ENCODE data around the gene TRIM27. TPM values are rescaled to one million over a fixed set of nuclear protein-coding genes. Genes with fewer than 3 reads are reported as not detected.

TRIM27 gene
- polyA plus RNA-seq, 1 donor from 2014 or later, result 79.7 TPM

- TF ChIP-seq CTCF (IDR thresholded peaks at IDR 0.05; ENCODE audit: poor library complexity, severe bottlenecking) (no peak), REST (IDR thresholded peaks at IDR 0.05; ENCODE audit: borderline replicate concordance) (peak; percentile 54), MXI1 (conservative IDR thresholded peaks at IDR 0.05; ENCODE audit: poor library complexity, severe bottlenecking) (no peak), POLR2AphosphoS5 (IDR thresholded peaks at IDR 0.05) (no peak), SMC3 (conservative IDR thresholded peaks at IDR 0.05; ENCODE audit: poor library complexity) (peak; percentile 19)
- Histone ChIP-seq H4K20me1 (ENCODE audit: insufficient read depth) (no peaks in the 10 kb centered on the region), H3K79me2 (replicated peaks; ENCODE audit: insufficient read depth, low read length) (no peaks in the 10 kb centered on the region), H3K27me3 (ENCODE audit: insufficient read depth, low read depth, low read length) (peaks cover 3% of the 10 kb centered on the region), H2AFZ (ENCODE audit: low read depth, low read length) (peak overlapping the region; percentile 47), H3K4me2 (ENCODE audit: low read length) (peak overlapping the region; percentile 92), H3K27ac (ENCODE audit: low read length) (peak overlapping the region; percentile 62), H3K9ac (ENCODE audit: low read length) (peak overlapping the region; percentile 60), H3K9me3 (ENCODE audit: low read length) (no peaks in the 10 kb centered on the region), H3F3A (ENCODE audit: insufficient read depth, low read length, poor library complexity, severe bottlenecking) (peaks cover 4% of the 10 kb centered on the region), H3K36me3 (ENCODE audit: insufficient read depth, low read length) (no peaks in the 10 kb centered on the region), H3K4me3 (ENCODE audit: low read length) (peak overlapping the region; percentile 77), H3K9me2 (ENCODE audit: insufficient read depth, low read length) (no peaks in the 10 kb centered on the region)
These were observed 16.6 kb upstream of the TRIM27 start for GRCh38 chr6:28940294-28940857.

GRCh38 chr6:28933069-28933468 is 9.3 kb upstream of the TRIM27 start:
- no peaks in the 10 kb centered on the region for H3F3A ChIP-seq (ENCODE audit: insufficient read depth, low read length, poor library complexity, severe bottlenecking)
- H4K20me1 ChIP-seq (ENCODE audit: insufficient read depth), result no peaks in the 10 kb centered on the region
- H3K27me3 ChIP-seq (ENCODE audit: insufficient read depth, low read depth, low read length), result no peaks in the 10 kb centered on the region
- no peak overlapping the region for H3K9ac ChIP-seq (ENCODE audit: low read length)
- H3K79me2 ChIP-seq (replicated peaks; ENCODE audit: insufficient read depth, low read length), result no peaks in the 10 kb centered on the region
- H3K9me2 ChIP-seq (ENCODE audit: insufficient read depth, low read length), result no peaks in the 10 kb centered on the region
- H2AFZ ChIP-seq (ENCODE audit: low read depth, low read length), result no peak overlapping the region
- H3K27ac ChIP-seq (ENCODE audit: low read length), result no peak overlapping the region
- H3K9me3 ChIP-seq (ENCODE audit: low read length), result no peaks in the 10 kb centered on the region
- no peak overlapping the region for H3K4me2 ChIP-seq (ENCODE audit: low read length)
- H3K36me3 ChIP-seq (ENCODE audit: insufficient read depth, low read length), result no peaks in the 10 kb centered on the region
- no peak for TF ChIP-seq EP300 (conservative IDR thresholded peaks at IDR 0.05; ENCODE audit: poor library complexity, severe bottlenecking)
- TF ChIP-seq SMC3 (conservative IDR thresholded peaks at IDR 0.05; ENCODE audit: poor library complexity), result no peak
- no peak for TF ChIP-seq POLR2AphosphoS5 (IDR thresholded peaks at IDR 0.05)
- TF ChIP-seq RAD21 (conservative IDR thresholded peaks at IDR 0.05), result no peak
- TF ChIP-seq REST (IDR thresholded peaks at IDR 0.05; ENCODE audit: borderline replicate concordance), result no peak
- TF ChIP-seq EZH2 (IDR thresholded peaks at IDR 0.05; ENCODE audit: borderline replicate concordance, insufficient read depth, low read length, poor library complexity, severe bottlenecking), result no peak
- TF ChIP-seq CTCF (IDR thresholded peaks at IDR 0.05; ENCODE audit: poor library complexity, severe bottlenecking), result no peak
- no peak for TF ChIP-seq TAF1 (IDR thresholded peaks at IDR 0.05; ENCODE audit: low read depth)
- no peak for TF ChIP-seq MXI1 (conservative IDR thresholded peaks at IDR 0.05; ENCODE audit: poor library complexity, severe bottlenecking)
- no peak overlapping the region for H3K4me3 ChIP-seq (ENCODE audit: low read length)
